Natural killer cell (primary cell): Measurements from ENCODE around the gene G6PC1. TPM values are rescaled to one million over a fixed set of nuclear protein-coding genes. Genes with fewer than 3 reads are reported as not detected.
"Not testable (repeated sequence)": the region's sequence is repeated elsewhere in the genome, so short reads cannot be mapped to it uniquely, and the experiment has no call there.

Experiments
- ATAC-seq, 3 donors: fragments of 150-1000 bp in 2 of 3; fragments of 200-7000 bp in 1 of 3; cut with Tn5 transposase; 1 replicate in 1 of 3; 2 replicates in 2 of 3; pipeline ENCODE4 v1.10.0; 2021; ENCODE audit warnings: mild to moderate bottlenecking in 2 of 3, moderate library complexity in 2 of 3
- DNase-seq, 2 donors: peaks; one replicate each; pipeline versions ENCODE4 v3.0.0 to v3.0.0-alpha.2; 2013 to 2021; ENCODE audit warnings: mixed read lengths in 1 of 2
- H3K27ac ChIP-seq: one replicate; pipeline ENCODE4 v1.5.1; 2013; ENCODE audit warnings: mild to moderate bottlenecking, low read length
- H3K27me3 ChIP-seq: one replicate; pipeline ENCODE4 v1.6.1; 2013; ENCODE audit warnings: low read length; ENCODE audit not compliant: control insufficient read depth, insufficient read depth
- H3K36me3 ChIP-seq: one replicate; pipeline ENCODE4 v1.6.1; 2013; ENCODE audit warnings: low read length; ENCODE audit not compliant: control insufficient read depth, insufficient read depth
- H3K4me1 ChIP-seq: one replicate; pipeline ENCODE4 v1.6.1; 2013; ENCODE audit warnings: low read length; ENCODE audit not compliant: control insufficient read depth, insufficient read depth
- H3K4me3 ChIP-seq: one replicate; pipeline ENCODE4 v1.5.1; 2013; ENCODE audit warnings: low read length
- H3K9me3 ChIP-seq: one replicate; pipeline ENCODE4 v1.6.1; 2013; ENCODE audit warnings: low read length; ENCODE audit not compliant: control insufficient read depth, insufficient read depth
- H3K27ac Mint-ChIP-seq, 2 donors: one replicate each; pipeline ENCODE4 v1.8.0; 2022; ENCODE audit warnings: mild to moderate bottlenecking in 2 of 2, mixed read lengths in 2 of 2, moderate library complexity in 1 of 2
- H3K27me3 Mint-ChIP-seq, 2 donors: one replicate each; pipeline ENCODE4 v1.8.0; 2022; ENCODE audit warnings: low read depth in 2 of 2, mixed read lengths in 2 of 2
- H3K36me3 Mint-ChIP-seq: one replicate; pipeline ENCODE4 v1.8.0; 2022; ENCODE audit warnings: mixed read lengths
- H3K4me1 Mint-ChIP-seq, 2 donors: one replicate each; pipeline ENCODE4 v1.8.0; 2022; ENCODE audit warnings: mixed read lengths in 2 of 2
- H3K4me3 Mint-ChIP-seq: one replicate; pipeline ENCODE4 v1.8.0; 2022; ENCODE audit warnings: mild to moderate bottlenecking, moderate library complexity, mixed read lengths
- H3K9me3 Mint-ChIP-seq, 2 donors: one replicate each; pipeline ENCODE4 v1.8.0; 2022; ENCODE audit warnings: mixed read lengths in 2 of 2
- WGBS: methylation state at CpG from one replicate; pipeline ENCODE4 v1.1.7; 2013; ENCODE audit warnings: missing lambda C conversion rate; ENCODE audit not compliant: insufficient coverage; 5-methylcytosine and 5-hydroxymethylcytosine counted together
- intact Hi-C: fragments of 100-400 bp; cut with micrococcal nuclease; formaldehyde crosslinking; loops from one replicate; pipeline ENCODE4 v1.14.2; 2022
- total RNA-seq, 4 donors: library from RNA; stranded (reverse); fragments of 120-200 nt in 1 of 4; gene quantifications; one replicate each; pipeline versions ENCODE4 v1.2.3 to v1.2.4, GENCODE V29; 2013 to 2022
- TF ChIP-seq, protein P1 (sequence below): fragments of 200-600 bp; IDR thresholded peaks from one replicate; pipeline ENCODE4 v1.8.0; 2022; ENCODE audit warnings: antibody characterized with exemption

Gene G6PC1
- total RNA-seq = not detected
- not detected for total RNA-seq (2013)

GRCh38 chr17:42900460-42901331 is at the start of gene G6PC1:
G6PC1 (plus strand) TSS chr17:42900799; CDS start chr17:42900877, 78 bp downstream.
- Mint-ChIP-seq H3K27me3 (peaks cover 0 to 9% of the 10 kb centered on the region in 2 donors), H3K36me3 (no peaks in the 10 kb centered on the region), H3K4me1 (no peaks in the 10 kb centered on the region), H3K4me3 (no peak within 1 kb of the TSS), H3K9me3 (no peaks in the 10 kb centered on the region), H3K27ac (no peak within 1 kb of the TSS)
- ATAC-seq (no peak), DNase-seq (no peak)
- H3K4me3 ChIP-seq = no peak within 1 kb of the TSS
- WGBS = 82% methylated on average over 11 of the region's 12 CpGs
- H3K36me3 ChIP-seq = no peaks in the 10 kb centered on the region
- H3K4me1 ChIP-seq = no peaks in the 10 kb centered on the region
- no peaks in the 10 kb centered on the region for H3K27me3 ChIP-seq
- intact Hi-C loops = no loop called here
- no peaks in the 10 kb centered on the region for H3K9me3 ChIP-seq
- TF ChIP-seq, protein P1, sequence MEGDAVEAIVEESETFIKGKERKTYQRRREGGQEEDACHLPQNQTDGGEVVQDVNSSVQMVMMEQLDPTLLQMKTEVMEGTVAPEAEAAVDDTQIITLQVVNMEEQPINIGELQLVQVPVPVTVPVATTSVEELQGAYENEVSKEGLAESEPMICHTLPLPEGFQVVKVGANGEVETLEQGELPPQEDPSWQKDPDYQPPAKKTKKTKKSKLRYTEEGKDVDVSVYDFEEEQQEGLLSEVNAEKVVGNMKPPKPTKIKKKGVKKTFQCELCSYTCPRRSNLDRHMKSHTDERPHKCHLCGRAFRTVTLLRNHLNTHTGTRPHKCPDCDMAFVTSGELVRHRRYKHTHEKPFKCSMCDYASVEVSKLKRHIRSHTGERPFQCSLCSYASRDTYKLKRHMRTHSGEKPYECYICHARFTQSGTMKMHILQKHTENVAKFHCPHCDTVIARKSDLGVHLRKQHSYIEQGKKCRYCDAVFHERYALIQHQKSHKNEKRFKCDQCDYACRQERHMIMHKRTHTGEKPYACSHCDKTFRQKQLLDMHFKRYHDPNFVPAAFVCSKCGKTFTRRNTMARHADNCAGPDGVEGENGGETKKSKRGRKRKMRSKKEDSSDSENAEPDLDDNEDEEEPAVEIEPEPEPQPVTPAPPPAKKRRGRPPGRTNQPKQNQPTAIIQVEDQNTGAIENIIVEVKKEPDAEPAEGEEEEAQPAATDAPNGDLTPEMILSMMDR = no peak
- no peak within 1 kb of the TSS for H3K27ac ChIP-seq

GRCh38 chr17:42850954-42851353 is 49.6 kb upstream of the G6PC1 start, which contains the start of gene AOC3:
AOC3 (plus strand) TSS chr17:42851199; CDS start chr17:42851344, 145 bp downstream.
- ATAC-seq = no peak
- H3K27ac ChIP-seq = no peak within 1 kb of the TSS
- H3K27me3 ChIP-seq = no peaks in the 10 kb centered on the region

DNA sequence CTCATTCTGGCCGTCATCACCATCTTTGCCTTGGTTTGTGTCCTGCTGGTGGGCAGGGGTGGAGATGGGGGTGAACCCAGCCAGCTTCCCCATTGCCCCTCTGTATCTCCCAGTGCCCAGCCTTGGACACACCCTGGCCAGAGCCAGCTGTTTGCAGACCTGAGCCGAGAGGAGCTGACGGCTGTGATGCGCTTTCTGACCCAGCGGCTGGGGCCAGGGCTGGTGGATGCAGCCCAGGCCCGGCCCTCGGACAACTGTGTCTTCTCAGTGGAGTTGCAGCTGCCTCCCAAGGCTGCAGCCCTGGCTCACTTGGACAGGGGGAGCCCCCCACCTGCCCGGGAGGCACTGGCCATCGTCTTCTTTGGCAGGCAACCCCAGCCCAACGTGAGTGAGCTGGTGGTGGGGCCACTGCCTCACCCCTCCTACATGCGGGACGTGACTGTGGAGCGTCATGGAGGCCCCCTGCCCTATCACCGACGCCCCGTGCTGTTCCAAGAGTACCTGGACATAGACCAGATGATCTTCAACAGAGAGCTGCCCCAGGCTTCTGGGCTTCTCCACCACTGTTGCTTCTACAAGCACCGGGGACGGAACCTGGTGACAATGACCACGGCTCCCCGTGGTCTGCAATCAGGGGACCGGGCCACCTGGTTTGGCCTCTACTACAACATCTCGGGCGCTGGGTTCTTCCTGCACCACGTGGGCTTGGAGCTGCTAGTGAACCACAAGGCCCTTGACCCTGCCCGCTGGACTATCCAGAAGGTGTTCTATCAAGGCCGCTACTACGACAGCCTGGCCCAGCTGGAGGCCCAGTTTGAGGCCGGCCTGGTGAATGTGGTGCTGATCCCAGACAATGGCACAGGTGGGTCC is 49.0 kb upstream of the G6PC1 start:
- H3K36me3 Mint-ChIP-seq = not testable (repeated sequence)

More at GRCh38 chr17:42850954-42851353, 49.6 kb upstream of the G6PC1 start, which contains the start of gene AOC3:
- H3K27me3 Mint-ChIP-seq = peaks cover 0 to 3% of the 10 kb centered on the region in 2 donors
- no peak within 1 kb of the TSS for H3K4me3 Mint-ChIP-seq
- H3K4me1 Mint-ChIP-seq = peaks cover 0 to 6% of the 10 kb centered on the region in 2 donors
- WGBS = 80% methylated on average over 9 of the region's 9 CpGs
- Histone ChIP-seq H3K36me3 (no peaks in the 10 kb centered on the region), H3K9me3 (no peaks in the 10 kb centered on the region), H3K4me3 (no peak within 1 kb of the TSS), H3K4me1 (peaks cover 6% of the 10 kb centered on the region)
- intact Hi-C loops = no loop called here
- H3K27ac Mint-ChIP-seq = no peak within 1 kb of the TSS
- no peaks in the 10 kb centered on the region for H3K9me3 Mint-ChIP-seq
- no peak for DNase-seq
- H3K36me3 Mint-ChIP-seq = no peaks in the 10 kb centered on the region
- TF ChIP-seq, protein P1 = no peak

DNA sequence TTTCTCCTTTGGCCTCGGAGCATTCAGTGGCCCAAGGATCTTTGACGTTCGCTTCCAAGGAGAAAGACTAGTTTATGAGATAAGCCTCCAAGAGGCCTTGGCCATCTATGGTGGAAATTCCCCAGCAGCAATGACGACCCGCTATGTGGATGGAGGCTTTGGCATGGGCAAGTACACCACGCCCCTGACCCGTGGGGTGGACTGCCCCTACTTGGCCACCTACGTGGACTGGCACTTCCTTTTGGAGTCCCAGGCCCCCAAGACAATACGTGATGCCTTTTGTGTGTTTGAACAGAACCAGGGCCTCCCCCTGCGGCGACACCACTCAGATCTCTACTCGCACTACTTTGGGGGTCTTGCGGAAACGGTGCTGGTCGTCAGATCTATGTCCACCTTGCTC is 48.2 kb upstream of the G6PC1 start:
- 89% methylated on average over 15 of the region's 15 CpGs for whole genome bisulfite sequencing

More for the DNA sequence above, 49.0 kb upstream of the G6PC1 start:
- 93% methylated on average over 22 of the region's 28 CpGs for WGBS
- intact Hi-C loops, ATAC-seq, H3K4me1 ChIP-seq, H3K36me3 ChIP-seq, H3K4me1 Mint-ChIP-seq, H3K27me3 Mint-ChIP-seq, H3K4me3 ChIP-seq, H3K9me3 Mint-ChIP-seq, DNase-seq, H3K27ac Mint-ChIP-seq, H3K9me3 ChIP-seq, H3K27me3 ChIP-seq, H3K4me3 Mint-ChIP-seq, H3K27ac ChIP-seq: not testable (repeated sequence)

More for the DNA sequence above, 48.2 kb upstream of the G6PC1 start:
- no peak overlapping the region for H3K4me3 Mint-ChIP-seq
- Histone ChIP-seq H3K27me3 (no peaks in the 10 kb centered on the region), H3K4me3 (no peak overlapping the region), H3K36me3 (no peaks in the 10 kb centered on the region), H3K4me1 (no peaks in the 10 kb centered on the region), H3K9me3 (no peaks in the 10 kb centered on the region), H3K27ac (no peak overlapping the region)
- DNase-seq = no peak
- H3K4me1 Mint-ChIP-seq = no peaks in the 10 kb centered on the region
- H3K27ac Mint-ChIP-seq = no peak overlapping the region
- H3K27me3 Mint-ChIP-seq = peaks cover 0 to 3% of the 10 kb centered on the region in 2 donors
- TF ChIP-seq, protein P1 = no peak
- no peaks in the 10 kb centered on the region for H3K9me3 Mint-ChIP-seq
- ATAC-seq = no peak
- H3K36me3 Mint-ChIP-seq = no peaks in the 10 kb centered on the region
- intact Hi-C loops = no loop called here
